Ovary (tissue), 9 donors: Measurements from ENCODE around the gene COPS4. TPM values are rescaled to one million over a fixed set of nuclear protein-coding genes. Genes with fewer than 3 reads are reported as not detected.

Experiments used
- DNase-seq, 5 donors: peaks; one replicate each; pipeline ENCODE4 v3.0.0-alpha.2; 2019 to 2020
- H3K27ac ChIP-seq, 2 donors: fragments of 200-600 bp; one replicate each; pipeline versions ENCODE4 v1.5.1 to v1.8.0; 2019 to 2022
- H3K27me3 ChIP-seq: fragments of 200-600 bp; one replicate; pipeline ENCODE4 v1.8.0; 2022
- H3K36me3 ChIP-seq: fragments of 200-600 bp; sonication (generic); one replicate; pipeline ENCODE4 v1.5.1; 2019
- H3K4me1 ChIP-seq: one replicate; pipeline ENCODE4 v1.8.1; 2013; ENCODE audit warnings: mild to moderate bottlenecking, moderate library complexity; ENCODE audit not compliant: insufficient read depth
- H3K4me3 ChIP-seq: fragments of 200-600 bp; sonication (generic); one replicate; pipeline ENCODE4 v1.5.1; 2017
- H3K9me3 ChIP-seq, 2 donors: fragments of 200-600 bp in 1 of 2; sonication (generic) in 1 of 2; one replicate each; pipeline versions ENCODE4 v1.5.1 to v1.8.1; 2013 to 2019; ENCODE audit warnings: mild to moderate bottlenecking in 1 of 2, moderate library complexity in 1 of 2
- CTCF ChIP-seq, 3 donors: fragments of 450-650 bp in 2 of 3; fragments of 200-600 bp in 1 of 3; IDR thresholded peaks; one replicate each; pipeline versions ENCODE4 v1.5.1 to v1.8.0; 2016 to 2022; ENCODE audit warnings: antibody characterized with exemption in 3 of 3, mild to moderate bottlenecking in 1 of 3
- EP300 ChIP-seq: sonication (generic); formaldehyde crosslinking; IDR thresholded peaks from one replicate; pipeline ENCODE4 v1.6.1; 2017; ENCODE audit warnings: antibody characterized with exemption
- POLR2A ChIP-seq: fragments of 450-650 bp; IDR thresholded peaks from one replicate; pipeline ENCODE4 v1.6.1; 2017; ENCODE audit warnings: antibody characterized with exemption, mild to moderate bottlenecking, moderate library complexity
- WGBS, 3 donors: extraction: QIAGEN DNeasy Blood & Tissue Kit in 1 of 3; methylation state at CpG; one replicate each; pipeline versions ENCODE4 v1.1.5 to v1.1.7; 2013 to 2017; 5-methylcytosine and 5-hydroxymethylcytosine counted together
- intact Hi-C, 4 donors: fragments of 100-400 bp; cut with DNase I; formaldehyde crosslinking; loops; one replicate each; pipeline versions ENCODE4 v1.11.0 to v1.15.1; 2022 to 2023
- polyA plus RNA-seq, 2 donors: library from polyadenylated mRNA; stranded (reverse); fragments of 200-250 nt in 1 of 2; fragments of 350-450 nt in 1 of 2; fragmentation: Illumina TruSeq in 1 of 2; extraction: RNeasy Lipid Tissue Mini Kit (QIAGEN cat#74804) in 1 of 2; gene quantifications; one replicate each; pipeline ENCODE4 v1.2.3, GENCODE V29; 2013 to 2014
- total RNA-seq, 7 donors: library from RNA; depleted of rRNA in 2 of 7; stranded (reverse); fragments of >200 nt in 2 of 7; fragmentation: NEBNext Ultra II Directional in 3 of 7; extraction: Animal tissue kit (Norgen Biotek cat#: 25700) in 3 of 7; gene quantifications; one replicate each; pipeline versions ENCODE4 v1.1.0 to v1.2.4, GENCODE V29; 2016 to 2023
- donor health status: DM: no; HTN: no; CAD: no; lungs with moderate emphysema.
- donor health status: DM: no; HTN: no; CAD: no.
- donor health status: Bipolar disorder and iron deficiency.
- donor health status: DM: yes; HTN: yes; CAD: no.
- donor health status: DM: no; HTN: no; CAD: no.
- donor health status: DM: yes; HTN: yes; CAD: no.

The COPS4 gene
- total and polyA plus RNA-seq, 9 donors = 30.7 to 45.3 (median 34.1) TPM

DNA sequence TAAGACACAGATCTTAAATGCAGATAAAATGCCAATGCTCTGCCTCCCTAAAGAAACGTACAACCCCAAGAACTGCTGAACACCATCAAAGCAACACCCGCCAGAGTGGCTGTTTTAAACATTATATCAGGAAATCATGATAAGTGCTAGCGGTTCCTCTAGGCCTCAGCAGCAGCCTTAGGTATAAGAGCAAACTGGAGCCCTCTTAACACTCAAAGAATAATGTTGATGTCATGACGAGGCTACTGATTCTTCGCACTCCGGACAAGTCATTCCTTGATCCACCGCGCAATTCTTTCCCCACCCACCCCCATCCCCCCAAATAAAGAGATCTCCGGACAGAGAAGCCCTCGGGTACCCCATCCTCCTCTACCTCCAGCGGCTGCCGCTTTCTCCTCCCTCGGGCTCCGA lies 24.9 kb upstream of the COPS4 start:
- no peak for DNase-seq
- TF ChIP-seq CTCF (IDR thresholded peaks at IDR 0.05) (no peak), POLR2A (no peak), EP300 (no peak)
- Histone ChIP-seq H3K36me3 (no peaks in the 10 kb centered on the region), H3K4me1 (no peaks in the 10 kb centered on the region), H3K27ac (peak overlapping the region; percentile 24 to 77), H3K27me3 (no peaks in the 10 kb centered on the region), H3K9me3 (no peaks in the 10 kb centered on the region), H3K4me3 (peak overlapping the region; percentile 91)
- 0 to 1% (median 0%) methylated on average over 14 of the region's 14 CpGs for WGBS, 3 donors
- intact Hi-C loops = loop anchor here in 3 of 4 donors (5.0 to 10.0 kb wide), 3 partner anchors 105 to 118 kb away; partner anchors contain the start of genes SEC31A (in 2 of the 3) and THAP9 (in 1 of the 3)

- Histone ChIP-seq H3K4me3 (peak within 1 kb of the TSS; percentile 91), H3K9me3 (no peaks in the 10 kb centered on the region), H3K27ac (peak within 1 kb of the TSS; percentile 24 to 77), H3K27me3 (no peaks in the 10 kb centered on the region), H3K36me3 (no peaks in the 10 kb centered on the region), H3K4me1 (no peaks in the 10 kb centered on the region)
- DNase-seq = peak; percentile 65 to 80 (median 74)
- intact Hi-C loops = loop anchor here in 3 of 4 donors (5.0 to 10.0 kb wide), 3 partner anchors 106 to 118 kb away; partner anchors contain the start of genes SEC31A (in 2 of the 3) and THAP9 (in 1 of the 3)
- TF ChIP-seq CTCF (IDR thresholded peaks at IDR 0.05) (no peak), EP300 (no peak), POLR2A (no peak)
- 0 to 1% (median 0%) methylated on average over 33 to 54 of the region's 54 CpGs for WGBS, 3 donors
Measured at GRCh38 chr4:83010522-83011318, 24.3 kb upstream of the COPS4 start, which contains the start of gene LIN54. TSS of gene LIN54 (minus strand) at chr4:83010823. CDS start at chr4:82984844, 25,979 bp downstream.

- Histone ChIP-seq H3K27me3 (no peaks in the 10 kb centered on the region), H3K4me3 (peak overlapping the region; percentile 81), H3K36me3 (no peaks in the 10 kb centered on the region), H3K27ac (peak overlapping the region in 1 of 2 donors; percentile 82), H3K4me1 (no peaks in the 10 kb centered on the region), H3K9me3 (no peaks in the 10 kb centered on the region)
- TF ChIP-seq EP300 (no peak), POLR2A (no peak), CTCF (IDR thresholded peaks at IDR 0.05) (no peak)
- no peak for DNase-seq
- WGBS, 3 donors = 1 to 2% (median 2%) methylated on average over 5 of the region's 5 CpGs
- intact Hi-C loops = loop anchor here in 3 of 4 donors (5.0 to 10.0 kb wide), 3 partner anchors 107 to 119 kb away; partner anchors contain the start of genes SEC31A (in 2 of the 3) and THAP9 (in 1 of the 3)
Measured at GRCh38 chr4:83011689-83012199, 23.2 kb upstream of the COPS4 start.

- Histone ChIP-seq H3K36me3 (no peaks in the 10 kb centered on the region), H3K27me3 (no peaks in the 10 kb centered on the region), H3K4me1 (no peaks in the 10 kb centered on the region), H3K27ac (peak overlapping the region in 1 of 2 donors; percentile 82), H3K4me3 (peak overlapping the region; percentile 81), H3K9me3 (no peaks in the 10 kb centered on the region)
- TF ChIP-seq CTCF (IDR thresholded peaks at IDR 0.05) (no peak), EP300 (no peak), POLR2A (no peak)
- intact Hi-C loops = loop anchor here in 3 of 4 donors (5.0 to 10.0 kb wide), 3 partner anchors 107 to 120 kb away; partner anchors contain the start of genes SEC31A (in 2 of the 3) and THAP9 (in 1 of the 3)
- 0 to 1% (median 1%) methylated on average over 37 to 43 of the region's 43 CpGs for WGBS, 3 donors
- peak in 2 of 5 donors; percentile 32 to 35 for DNase-seq
Measured at GRCh38 chr4:83012200-83012686, 22.7 kb upstream of the COPS4 start.
